Occipital lobe (tissue), 2 donors: ENCODE measurements around the gene MREG. TPM values are rescaled to one million over a fixed set of nuclear protein-coding genes. Genes with fewer than 3 reads are reported as not detected.

ENCODE experiments used
- DNase-seq: peaks from one replicate; lab custom pipeline; 2025; lab: John Stamatoyannopoulos, UW
- total RNA-seq: library from RNA; depleted of rRNA; stranded (reverse); fragments of >200 nt; gene quantifications from one replicate; pipeline ENCODE4 v1.2.3, GENCODE V29; 2014

The MREG gene
- total RNA-seq, 1 donor from 2014 or later, result 2.5 TPM

DNA sequence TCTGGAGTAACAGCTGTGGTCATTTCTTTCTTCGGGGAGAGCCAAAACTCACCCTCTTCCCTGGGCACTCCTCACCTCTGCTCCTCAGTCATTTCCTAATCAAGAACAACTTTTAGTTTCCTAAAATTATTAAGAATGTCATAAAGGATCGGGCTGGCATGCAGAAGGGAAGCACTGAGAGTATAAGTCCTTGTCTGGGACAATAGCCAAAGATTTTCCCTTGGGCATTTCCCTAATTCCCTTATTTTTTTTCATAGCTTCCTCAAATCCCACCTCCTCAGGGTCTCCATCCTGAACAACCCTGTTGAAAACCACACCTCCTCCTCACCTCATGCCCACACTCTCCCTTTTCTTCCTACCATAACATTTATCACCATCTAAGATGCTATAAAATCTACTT, 115.0 kb downstream of the MREG start:
- DNase-seq, result no peak

DNA sequence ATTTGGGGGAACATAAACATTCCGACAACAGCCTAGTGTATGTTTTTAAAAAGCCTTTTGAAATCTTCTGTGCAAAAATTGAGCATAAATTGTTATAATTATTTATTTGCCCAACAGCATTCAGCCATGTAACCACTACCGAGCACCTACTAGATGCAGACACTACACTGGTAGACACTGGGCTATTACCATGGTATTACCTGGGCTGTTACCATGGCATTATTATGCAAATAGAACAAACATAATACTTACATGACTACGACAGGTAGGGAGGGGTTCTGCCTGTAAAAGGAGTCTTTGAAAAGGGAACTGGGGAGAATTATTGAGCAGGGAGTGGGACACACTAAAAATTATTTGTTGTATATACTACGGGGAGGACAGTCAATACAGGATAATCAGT, 116.4 kb downstream of the MREG start:
- DNase-seq, result no peak

DNA sequence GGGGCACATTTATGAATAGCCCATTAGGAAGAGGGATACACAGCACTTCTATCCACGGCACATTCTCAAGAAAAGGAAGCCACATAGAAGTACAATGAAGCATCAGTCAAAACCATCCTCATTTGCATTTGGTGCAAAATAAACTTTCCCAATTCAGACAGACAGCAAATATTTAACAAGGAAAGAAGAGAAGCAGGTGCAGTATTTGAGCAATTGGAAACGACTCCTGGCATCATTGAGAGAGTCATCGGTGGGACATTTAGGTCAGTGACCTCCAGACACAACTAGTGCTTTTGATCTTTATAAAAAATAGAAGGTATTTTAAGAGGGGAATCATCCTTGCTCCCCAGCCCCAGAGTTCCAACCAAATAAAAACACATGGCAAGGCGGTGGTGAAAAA, 118.0 kb downstream of the MREG start:
- no peak for DNase-seq

Other genes starting within 250 kb of the MREG start
- 29.9 TPM for gene PECR, start 68.3 kb upstream of the MREG start, total RNA-seq
- 21.7 TPM for gene TMEM169, start 68.4 kb upstream of the MREG start, total RNA-seq
- 366 TPM for gene XRCC5, start 95.8 kb upstream of the MREG start, total RNA-seq